Measurements from ENCODE around the gene SH3RF3.

Gene SH3RF3

GRCh38 chr2:109200616-109201464 lies 71.8 kb downstream of the SH3RF3 start:
- TF ChIP-seq CTCF (conservative IDR thresholded peaks at IDR 0.05): no peak
- no peak overlapping the region for H3K27ac ChIP-seq

GRCh38 chr2:109201465-109202327 lies 72.7 kb downstream of the SH3RF3 start:
- TF ChIP-seq CTCF (conservative IDR thresholded peaks at IDR 0.05): no peak

GRCh38 chr2:109202486-109202885 lies 73.5 kb downstream of the SH3RF3 start:
- no peak overlapping the region for H3K27ac ChIP-seq
- TF ChIP-seq CTCF (conservative IDR thresholded peaks at IDR 0.05): no peak

More at GRCh38 chr2:109201465-109202327, 72.7 kb downstream of the SH3RF3 start:
- no peak overlapping the region for H3K27ac ChIP-seq

GRCh38 chr2:109203246-109204011 lies 74.4 kb downstream of the SH3RF3 start:
- no peak for TF ChIP-seq CTCF (conservative IDR thresholded peaks at IDR 0.05)
- no peak overlapping the region for H3K27ac ChIP-seq

GRCh38 chr2:109204412-109204811 lies 75.4 kb downstream of the SH3RF3 start:
- no peak for TF ChIP-seq CTCF (conservative IDR thresholded peaks at IDR 0.05)
- no peak overlapping the region for H3K27ac ChIP-seq

GRCh38 chr2:109205447-109205846 lies 76.4 kb downstream of the SH3RF3 start:
- no peak overlapping the region for H3K27ac ChIP-seq
- TF ChIP-seq CTCF (conservative IDR thresholded peaks at IDR 0.05): no peak
